ENCODE results near the gene LCE3B. TPM values are rescaled to one million over a fixed set of nuclear protein-coding genes. Genes with fewer than 3 reads are reported as not detected.

LCE3B gene
- total RNA-seq, 1 donor from 2014 or later, result not detected

GRCh38 chr1:152621993-152622392 is 8.4 kb downstream of the LCE3B start:
- DNase-seq, result no peak
- Mint-ChIP-seq H3K4me3 (ENCODE audit: unreplicated experiment) (no peak overlapping the region), H3K9me3 (ENCODE audit: unreplicated experiment) (peaks cover 6% of the 10 kb centered on the region), H3K27me3 (ENCODE audit: unreplicated experiment) (peaks cover 6% of the 10 kb centered on the region), H3K36me3 (ENCODE audit: unreplicated experiment) (peaks cover 12% of the 10 kb centered on the region), H3K4me1 (ENCODE audit: low read depth, unreplicated experiment) (no peaks in the 10 kb centered on the region), H3K27ac (ENCODE audit: unreplicated experiment) (no peak overlapping the region)
- no peak for TF ChIP-seq CTCF (IDR thresholded peaks at IDR 0.05; ENCODE audit: partially characterized antibody, unreplicated experiment)

- H3K27me3 Mint-ChIP-seq (ENCODE audit: unreplicated experiment), result peaks cover 6% of the 10 kb centered on the region
- no peaks in the 10 kb centered on the region for H3K4me1 Mint-ChIP-seq (ENCODE audit: low read depth, unreplicated experiment)
- H3K36me3 Mint-ChIP-seq (ENCODE audit: unreplicated experiment), result peaks cover 12% of the 10 kb centered on the region
- H3K4me3 Mint-ChIP-seq (ENCODE audit: unreplicated experiment), result no peak within 1 kb of the TSS
- DNase-seq, result no peak
- no peak for TF ChIP-seq CTCF (IDR thresholded peaks at IDR 0.05; ENCODE audit: partially characterized antibody, unreplicated experiment)
- peaks cover 6% of the 10 kb centered on the region for H3K9me3 Mint-ChIP-seq (ENCODE audit: unreplicated experiment)
- no peak within 1 kb of the TSS for H3K27ac Mint-ChIP-seq (ENCODE audit: unreplicated experiment)
These were observed 9.2 kb downstream of the LCE3B start, which contains the start of gene LCE3A for GRCh38 chr1:152622803-152623202. TSS of gene LCE3A (minus strand) at chr1:152623103. CDS start at chr1:152623103, 0 bp downstream.

GRCh38 chr1:152623203-152623844 is 9.7 kb downstream of the LCE3B start:
- peaks cover 5% of the 10 kb centered on the region for H3K9me3 Mint-ChIP-seq (ENCODE audit: unreplicated experiment)
- no peak overlapping the region for H3K4me3 Mint-ChIP-seq (ENCODE audit: unreplicated experiment)
- H3K36me3 Mint-ChIP-seq (ENCODE audit: unreplicated experiment), result peaks cover 11% of the 10 kb centered on the region
- H3K27ac Mint-ChIP-seq (ENCODE audit: unreplicated experiment), result no peak overlapping the region
- no peaks in the 10 kb centered on the region for H3K4me1 Mint-ChIP-seq (ENCODE audit: low read depth, unreplicated experiment)
- TF ChIP-seq CTCF (IDR thresholded peaks at IDR 0.05; ENCODE audit: partially characterized antibody, unreplicated experiment), result peak; percentile 48
- peaks cover 6% of the 10 kb centered on the region for H3K27me3 Mint-ChIP-seq (ENCODE audit: unreplicated experiment)
- peak; percentile 33 for DNase-seq

- no peak for DNase-seq
- H3K27ac Mint-ChIP-seq (ENCODE audit: unreplicated experiment), result no peak overlapping the region
- H3K27me3 Mint-ChIP-seq (ENCODE audit: unreplicated experiment), result peaks cover 3% of the 10 kb centered on the region
- peaks cover 4% of the 10 kb centered on the region for H3K36me3 Mint-ChIP-seq (ENCODE audit: unreplicated experiment)
- H3K4me3 Mint-ChIP-seq (ENCODE audit: unreplicated experiment), result no peak overlapping the region
- no peaks in the 10 kb centered on the region for H3K4me1 Mint-ChIP-seq (ENCODE audit: low read depth, unreplicated experiment)
- TF ChIP-seq CTCF (IDR thresholded peaks at IDR 0.05; ENCODE audit: partially characterized antibody, unreplicated experiment), result no peak
- H3K9me3 Mint-ChIP-seq (ENCODE audit: unreplicated experiment), result no peaks in the 10 kb centered on the region
These were observed 13.1 kb downstream of the LCE3B start for GRCh38 chr1:152626744-152627143.

- Mint-ChIP-seq H3K27me3 (ENCODE audit: unreplicated experiment) (no peaks in the 10 kb centered on the region), H3K27ac (ENCODE audit: unreplicated experiment) (no peak overlapping the region), H3K36me3 (ENCODE audit: unreplicated experiment) (peaks cover 4% of the 10 kb centered on the region), H3K4me3 (ENCODE audit: unreplicated experiment) (no peak overlapping the region), H3K4me1 (ENCODE audit: low read depth, unreplicated experiment) (no peaks in the 10 kb centered on the region), H3K9me3 (ENCODE audit: unreplicated experiment) (peaks cover 5% of the 10 kb centered on the region)
- TF ChIP-seq CTCF (IDR thresholded peaks at IDR 0.05; ENCODE audit: partially characterized antibody, unreplicated experiment), result no peak
- DNase-seq, result no peak
These were observed 17.0 kb downstream of the LCE3B start for GRCh38 chr1:152630596-152630995.
